Peyer's patch (tissue), 4 donors: ENCODE data around the gene CEP55. TPM values are rescaled to one million over a fixed set of nuclear protein-coding genes. Genes with fewer than 3 reads are reported as not detected.
A peak's percentile ranks its signal among the peaks of the same experiment; 100 is the strongest.

Experiments
- DNase-seq, 3 donors: peaks; one replicate each; pipeline ENCODE4 v3.0.0-alpha.2; 2017 to 2019
- H3K27ac ChIP-seq, 4 donors: fragments of 200-600 bp; sonication (generic); one replicate each; pipeline ENCODE4 v1.5.1; 2016 to 2019
- H3K27me3 ChIP-seq, 2 donors: fragments of 200-600 bp; sonication (generic); one replicate each; pipeline ENCODE4 v1.5.1; 2019
- H3K36me3 ChIP-seq, 3 donors: fragments of 200-600 bp; sonication (generic); one replicate each; pipeline ENCODE4 v1.5.1; 2016 to 2019
- H3K4me1 ChIP-seq, 4 donors: fragments of 200-600 bp; sonication (generic); one replicate each; pipeline ENCODE4 v1.5.1; 2016 to 2019
- H3K4me3 ChIP-seq, 4 donors: fragments of 200-600 bp; sonication (generic); 1 replicate in 3 of 4; 2 replicates in 1 of 4; pipeline ENCODE4 v1.5.1; 2016 to 2019; ENCODE audit warnings: mild to moderate bottlenecking in 1 of 4
- H3K9me3 ChIP-seq, 4 donors: fragments of 200-600 bp; sonication (generic); one replicate each; pipeline ENCODE4 v1.5.1; 2016 to 2019; ENCODE audit warnings: mild to moderate bottlenecking in 1 of 4
- POLR2A ChIP-seq, 2 donors: fragments of 450-650 bp; IDR thresholded peaks; one replicate each; pipeline ENCODE4 v1.5.1; 2017; ENCODE audit warnings: antibody characterized with exemption in 2 of 2, mild to moderate bottlenecking in 2 of 2, moderate library complexity in 2 of 2
- total RNA-seq, 4 donors: library from RNA; depleted of rRNA; stranded (reverse); fragments of >200 nt; gene quantifications; one replicate each; pipeline ENCODE4 v1.1.0, GENCODE V29; 2016
- TF ChIP-seq, protein P1 (sequence below), 6 experiments: fragments of 450-650 bp in 4 of 6; fragments of 200-600 bp in 2 of 6; sonication (generic) in 1 of 6; IDR thresholded peaks; one replicate each; pipeline ENCODE4 v1.5.1; 2017 to 2019; ENCODE audit warnings: antibody characterized with exemption in 6 of 6, mild to moderate bottlenecking in 3 of 6, moderate library complexity in 1 of 6

The CEP55 gene
- total RNA-seq, 4 donors from 2014 or later: 1.1 to 32.2 (median 4.5) TPM

DNA sequence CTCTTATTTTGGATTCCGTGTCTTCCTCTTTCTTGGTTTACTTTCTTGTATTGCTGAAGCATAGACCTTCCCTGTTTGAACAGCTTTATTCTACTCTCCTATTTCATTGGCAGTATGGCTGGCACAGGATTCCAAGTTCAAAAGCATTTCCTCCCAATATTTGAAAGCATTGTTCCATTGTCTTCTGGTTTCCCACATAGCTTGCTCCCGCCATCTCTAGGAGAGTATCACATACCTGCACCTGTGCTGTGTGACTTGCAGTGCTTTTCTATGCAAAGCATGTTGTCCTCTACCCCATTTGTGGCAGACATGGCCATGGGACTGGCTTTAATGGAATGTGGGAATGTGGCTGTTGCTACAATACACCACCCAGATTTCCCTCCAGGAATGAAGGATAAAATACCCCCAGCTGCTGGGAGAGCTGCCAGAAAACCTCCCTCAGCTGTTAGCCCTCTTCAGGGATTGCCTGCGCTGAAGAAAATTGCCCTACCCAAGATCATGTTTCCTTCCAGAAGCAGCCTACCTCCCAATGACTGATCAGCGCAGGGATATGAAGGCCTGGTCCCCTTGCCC lies 7.4 kb upstream of the CEP55 start:
- Histone ChIP-seq H3K9me3 (no peaks in the 10 kb centered on the region), H3K36me3 (no peaks in the 10 kb centered on the region), H3K4me1 (no peaks in the 10 kb centered on the region), H3K4me3 (no peak overlapping the region), H3K27me3 (no peaks in the 10 kb centered on the region), H3K27ac (no peak overlapping the region)
- TF ChIP-seq, protein P1, sequence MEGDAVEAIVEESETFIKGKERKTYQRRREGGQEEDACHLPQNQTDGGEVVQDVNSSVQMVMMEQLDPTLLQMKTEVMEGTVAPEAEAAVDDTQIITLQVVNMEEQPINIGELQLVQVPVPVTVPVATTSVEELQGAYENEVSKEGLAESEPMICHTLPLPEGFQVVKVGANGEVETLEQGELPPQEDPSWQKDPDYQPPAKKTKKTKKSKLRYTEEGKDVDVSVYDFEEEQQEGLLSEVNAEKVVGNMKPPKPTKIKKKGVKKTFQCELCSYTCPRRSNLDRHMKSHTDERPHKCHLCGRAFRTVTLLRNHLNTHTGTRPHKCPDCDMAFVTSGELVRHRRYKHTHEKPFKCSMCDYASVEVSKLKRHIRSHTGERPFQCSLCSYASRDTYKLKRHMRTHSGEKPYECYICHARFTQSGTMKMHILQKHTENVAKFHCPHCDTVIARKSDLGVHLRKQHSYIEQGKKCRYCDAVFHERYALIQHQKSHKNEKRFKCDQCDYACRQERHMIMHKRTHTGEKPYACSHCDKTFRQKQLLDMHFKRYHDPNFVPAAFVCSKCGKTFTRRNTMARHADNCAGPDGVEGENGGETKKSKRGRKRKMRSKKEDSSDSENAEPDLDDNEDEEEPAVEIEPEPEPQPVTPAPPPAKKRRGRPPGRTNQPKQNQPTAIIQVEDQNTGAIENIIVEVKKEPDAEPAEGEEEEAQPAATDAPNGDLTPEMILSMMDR (IDR thresholded peaks at IDR 0.05): no peak
- TF ChIP-seq POLR2A (IDR thresholded peaks at IDR 0.05): no peak
- DNase-seq: no peak

DNA sequence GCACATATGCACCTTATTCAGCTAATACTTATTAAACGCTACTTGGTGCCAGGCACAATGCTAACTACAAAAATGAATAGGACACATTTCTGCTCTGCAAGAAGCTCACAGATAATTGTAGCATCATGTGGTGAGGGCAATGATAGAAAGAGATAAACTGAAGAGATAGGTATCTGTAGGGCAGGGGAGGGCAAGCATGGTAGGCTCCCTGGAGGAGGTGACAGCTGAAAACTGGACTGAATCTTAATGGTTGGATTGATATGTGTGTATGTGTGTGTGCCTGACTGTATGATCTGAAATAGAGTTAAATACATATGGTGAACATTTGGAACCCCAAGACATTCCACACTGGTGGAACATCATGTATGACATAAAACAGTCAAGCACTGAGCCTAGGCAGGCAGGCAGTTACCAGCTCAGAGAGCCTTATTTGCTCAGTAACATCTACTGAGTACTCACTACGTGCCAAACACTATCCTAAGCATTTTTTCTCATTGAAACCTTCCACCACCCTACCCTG lies 4.8 kb upstream of the CEP55 start:
- H3K27me3 ChIP-seq: no peaks in the 10 kb centered on the region

GRCh38 chr10:93493162-93493561 lies 3.2 kb upstream of the CEP55 start:
- Histone ChIP-seq H3K9me3 (no peaks in the 10 kb centered on the region), H3K4me3 (no peak overlapping the region), H3K4me1 (peaks cover 0 to 5% (median 0%) of the 10 kb centered on the region in 4 donors), H3K27ac (no peak overlapping the region), H3K27me3 (no peaks in the 10 kb centered on the region), H3K36me3 (no peaks in the 10 kb centered on the region)
- TF ChIP-seq POLR2A (IDR thresholded peaks at IDR 0.05): no peak
- TF ChIP-seq, protein P1 (IDR thresholded peaks at IDR 0.05): peak in 1 of 6 experiments; percentile 11
- DNase-seq: no peak

More for the DNA sequence above, 4.8 kb upstream of the CEP55 start:
- peaks cover 0 to 2% (median 0%) of the 10 kb centered on the region in 4 donors for H3K4me1 ChIP-seq
- H3K9me3 ChIP-seq: no peaks in the 10 kb centered on the region
- H3K36me3 ChIP-seq: no peaks in the 10 kb centered on the region
- H3K4me3 ChIP-seq: no peak overlapping the region
- no peak overlapping the region for H3K27ac ChIP-seq
- TF ChIP-seq, protein P1 (IDR thresholded peaks at IDR 0.05): no peak
- TF ChIP-seq POLR2A (IDR thresholded peaks at IDR 0.05): no peak
- DNase-seq: no peak

GRCh38 chr10:93494494-93494893 lies 1.9 kb upstream of the CEP55 start:
- Histone ChIP-seq H3K36me3 (no peaks in the 10 kb centered on the region), H3K4me1 (peaks cover 0 to 5% (median 0%) of the 10 kb centered on the region in 4 donors), H3K9me3 (no peaks in the 10 kb centered on the region), H3K4me3 (no peak overlapping the region), H3K27ac (no peak overlapping the region), H3K27me3 (no peaks in the 10 kb centered on the region)
- TF ChIP-seq, protein P1 (IDR thresholded peaks at IDR 0.05): no peak
- TF ChIP-seq POLR2A (IDR thresholded peaks at IDR 0.05): no peak
- no peak for DNase-seq

- Histone ChIP-seq H3K27me3 (no peaks in the 10 kb centered on the region), H3K4me1 (peaks cover 0 to 5% (median 0%) of the 10 kb centered on the region in 4 donors), H3K36me3 (no peaks in the 10 kb centered on the region), H3K27ac (peak overlapping the region; percentile 16 to 55 (median 42)), H3K9me3 (no peaks in the 10 kb centered on the region), H3K4me3 (peak overlapping the region; percentile 61 to 68 (median 64))
- peak in 1 of 3 donors; percentile 51 for DNase-seq
- TF ChIP-seq, protein P1 (IDR thresholded peaks at IDR 0.05): no peak
- no peak for TF ChIP-seq POLR2A (IDR thresholded peaks at IDR 0.05)
Observed at GRCh38 chr10:93495654-93496321, 624 bp upstream of the CEP55 start.
